Measurements from ENCODE around the gene NDRG2.

The NDRG2 gene

DNA sequence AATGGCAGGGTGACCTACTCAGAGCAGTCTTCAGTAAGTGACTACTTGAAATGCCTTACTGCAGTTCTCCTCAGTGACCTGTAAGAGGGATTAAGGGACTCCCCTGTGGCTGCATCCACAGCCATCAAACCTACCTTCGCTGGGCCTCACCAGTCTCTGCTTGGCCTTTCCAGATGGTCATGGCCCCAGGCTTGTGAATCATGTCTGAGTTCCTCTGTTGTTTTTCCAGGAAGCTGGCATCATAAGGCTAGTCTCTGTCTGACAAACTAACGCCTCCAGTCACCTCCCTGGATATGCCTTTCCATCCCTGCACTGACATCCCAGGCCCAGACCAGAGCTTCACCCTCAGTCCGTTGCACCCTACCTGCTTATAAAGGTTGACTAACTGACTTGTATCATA lies 55.5 kb downstream of the NDRG2 start:
- no peak overlapping the region for H3K4me3 ChIP-seq (ENCODE audit: low read depth, low read length)
- TF ChIP-seq, protein P1, sequence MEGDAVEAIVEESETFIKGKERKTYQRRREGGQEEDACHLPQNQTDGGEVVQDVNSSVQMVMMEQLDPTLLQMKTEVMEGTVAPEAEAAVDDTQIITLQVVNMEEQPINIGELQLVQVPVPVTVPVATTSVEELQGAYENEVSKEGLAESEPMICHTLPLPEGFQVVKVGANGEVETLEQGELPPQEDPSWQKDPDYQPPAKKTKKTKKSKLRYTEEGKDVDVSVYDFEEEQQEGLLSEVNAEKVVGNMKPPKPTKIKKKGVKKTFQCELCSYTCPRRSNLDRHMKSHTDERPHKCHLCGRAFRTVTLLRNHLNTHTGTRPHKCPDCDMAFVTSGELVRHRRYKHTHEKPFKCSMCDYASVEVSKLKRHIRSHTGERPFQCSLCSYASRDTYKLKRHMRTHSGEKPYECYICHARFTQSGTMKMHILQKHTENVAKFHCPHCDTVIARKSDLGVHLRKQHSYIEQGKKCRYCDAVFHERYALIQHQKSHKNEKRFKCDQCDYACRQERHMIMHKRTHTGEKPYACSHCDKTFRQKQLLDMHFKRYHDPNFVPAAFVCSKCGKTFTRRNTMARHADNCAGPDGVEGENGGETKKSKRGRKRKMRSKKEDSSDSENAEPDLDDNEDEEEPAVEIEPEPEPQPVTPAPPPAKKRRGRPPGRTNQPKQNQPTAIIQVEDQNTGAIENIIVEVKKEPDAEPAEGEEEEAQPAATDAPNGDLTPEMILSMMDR (IDR thresholded peaks at IDR 0.05; ENCODE audit: low read depth, low read length): no peak
- no peak for TF ChIP-seq POLR2A (IDR thresholded peaks at IDR 0.05; ENCODE audit: extremely low read depth, insufficient read length)
- TF ChIP-seq, protein P2, sequence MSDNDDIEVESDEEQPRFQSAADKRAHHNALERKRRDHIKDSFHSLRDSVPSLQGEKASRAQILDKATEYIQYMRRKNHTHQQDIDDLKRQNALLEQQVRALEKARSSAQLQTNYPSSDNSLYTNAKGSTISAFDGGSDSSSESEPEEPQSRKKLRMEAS (IDR thresholded peaks at IDR 0.05; ENCODE audit: low read depth, low read length): no peak
- TF ChIP-seq MYC (IDR thresholded peaks at IDR 0.05; ENCODE audit: low read depth, low read length): no peak
- DNase-seq (ENCODE audit: low read depth): no peak
